ENCODE data around the gene ANO4.

ANO4 gene

DNA sequence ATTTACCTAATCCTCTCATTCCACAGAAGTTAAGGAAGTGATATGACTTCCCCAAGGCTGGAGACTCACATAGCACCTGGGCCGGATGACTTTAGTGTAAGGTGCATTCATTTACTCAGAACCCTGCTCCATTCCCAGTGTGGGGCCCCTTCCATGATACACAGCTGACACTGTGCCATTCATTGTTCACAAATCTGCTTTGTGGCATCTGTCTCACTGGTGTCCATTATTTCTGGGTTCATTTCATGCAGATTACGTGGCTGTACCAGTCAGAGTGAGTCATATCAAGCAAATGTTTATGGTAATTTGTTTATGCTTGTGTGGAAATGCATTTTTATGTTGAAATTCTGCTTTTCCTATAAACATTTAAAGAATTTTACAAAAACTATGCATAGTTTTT is 5.2 kb downstream of the ANO4 start:
- Histone ChIP-seq H3K4me3 (ENCODE audit: low read length) (no peak overlapping the region), H3K79me2 (ENCODE audit: low read length) (no peaks in the 10 kb centered on the region), H3K27ac (ENCODE audit: low read length) (no peak overlapping the region), H3K4me1 (ENCODE audit: low read length) (peaks cover 24% of the 10 kb centered on the region), H3F3A (ENCODE audit: insufficient read depth, low read length) (peaks cover 15% of the 10 kb centered on the region), H3K36me3 (replicated peaks; ENCODE audit: insufficient read depth, low read length) (no peaks in the 10 kb centered on the region), H2AFZ (ENCODE audit: low read length) (no peak overlapping the region), H3K9me2 (replicated peaks; ENCODE audit: insufficient read depth, low read length) (no peaks in the 10 kb centered on the region), H3K27me3 (replicated peaks; ENCODE audit: insufficient read depth, low read length) (no peaks in the 10 kb centered on the region), H3K9me3 (replicated peaks; ENCODE audit: insufficient read depth, low read length) (no peaks in the 10 kb centered on the region), H3K4me2 (ENCODE audit: low read depth, low read length) (no peak overlapping the region), H3K9ac (ENCODE audit: low read length) (no peak overlapping the region), H4K20me1 (ENCODE audit: insufficient read depth, low read length) (no peaks in the 10 kb centered on the region)
- TF ChIP-seq, protein P1, sequence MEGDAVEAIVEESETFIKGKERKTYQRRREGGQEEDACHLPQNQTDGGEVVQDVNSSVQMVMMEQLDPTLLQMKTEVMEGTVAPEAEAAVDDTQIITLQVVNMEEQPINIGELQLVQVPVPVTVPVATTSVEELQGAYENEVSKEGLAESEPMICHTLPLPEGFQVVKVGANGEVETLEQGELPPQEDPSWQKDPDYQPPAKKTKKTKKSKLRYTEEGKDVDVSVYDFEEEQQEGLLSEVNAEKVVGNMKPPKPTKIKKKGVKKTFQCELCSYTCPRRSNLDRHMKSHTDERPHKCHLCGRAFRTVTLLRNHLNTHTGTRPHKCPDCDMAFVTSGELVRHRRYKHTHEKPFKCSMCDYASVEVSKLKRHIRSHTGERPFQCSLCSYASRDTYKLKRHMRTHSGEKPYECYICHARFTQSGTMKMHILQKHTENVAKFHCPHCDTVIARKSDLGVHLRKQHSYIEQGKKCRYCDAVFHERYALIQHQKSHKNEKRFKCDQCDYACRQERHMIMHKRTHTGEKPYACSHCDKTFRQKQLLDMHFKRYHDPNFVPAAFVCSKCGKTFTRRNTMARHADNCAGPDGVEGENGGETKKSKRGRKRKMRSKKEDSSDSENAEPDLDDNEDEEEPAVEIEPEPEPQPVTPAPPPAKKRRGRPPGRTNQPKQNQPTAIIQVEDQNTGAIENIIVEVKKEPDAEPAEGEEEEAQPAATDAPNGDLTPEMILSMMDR (IDR thresholded peaks at IDR 0.05; ENCODE audit: low read length) = no peak
- TF ChIP-seq EZH2 (optimal IDR thresholded peaks at IDR 0.05; ENCODE audit: low read depth, low read length) (no peak), EZH2phosphoT487 (IDR thresholded peaks at IDR 0.05; ENCODE audit: low read length) (no peak)
- no peak for DNase-seq

DNA sequence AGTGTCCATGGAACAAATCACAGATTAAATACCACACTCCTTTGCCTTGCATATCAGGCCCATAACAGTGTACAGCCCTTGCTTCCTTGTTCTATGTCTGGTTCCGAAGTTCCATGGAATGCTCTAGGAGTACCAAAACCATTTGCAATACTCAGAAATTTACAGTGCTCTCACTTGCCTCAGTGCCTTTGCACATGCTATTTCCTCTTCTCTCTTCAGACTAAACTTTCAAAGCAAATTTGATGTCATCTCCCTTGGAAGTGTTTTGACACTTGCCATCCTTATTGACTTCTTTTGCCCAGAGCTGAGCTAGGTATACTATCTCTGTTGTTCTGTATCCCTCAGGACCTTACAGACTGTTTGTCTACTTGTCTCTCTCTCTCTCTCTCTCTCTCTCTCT is 6.1 kb downstream of the ANO4 start:
- H3K9me3 ChIP-seq (replicated peaks; ENCODE audit: insufficient read depth, low read length) = no peaks in the 10 kb centered on the region
- no peak for TF ChIP-seq EZH2 (optimal IDR thresholded peaks at IDR 0.05; ENCODE audit: low read depth, low read length)
- TF ChIP-seq, protein P1 (IDR thresholded peaks at IDR 0.05; ENCODE audit: low read length) = no peak
- TF ChIP-seq EZH2phosphoT487 (IDR thresholded peaks at IDR 0.05; ENCODE audit: low read length) = no peak
- H3F3A ChIP-seq (ENCODE audit: insufficient read depth, low read length) = peaks cover 6% of the 10 kb centered on the region; the same call in 1 of the 2 replicates
- DNase-seq = no peak
- H3K4me3 ChIP-seq (ENCODE audit: low read length) = no peak overlapping the region
- H3K9ac ChIP-seq (ENCODE audit: low read length) = no peak overlapping the region
- no peak overlapping the region for H2AFZ ChIP-seq (ENCODE audit: low read length)
- no peaks in the 10 kb centered on the region for H3K27me3 ChIP-seq (replicated peaks; ENCODE audit: insufficient read depth, low read length)
- peaks cover 15% of the 10 kb centered on the region for H3K4me1 ChIP-seq (ENCODE audit: low read length)
- H3K9me2 ChIP-seq (replicated peaks; ENCODE audit: insufficient read depth, low read length) = no peaks in the 10 kb centered on the region
- H3K27ac ChIP-seq (ENCODE audit: low read length) = no peak overlapping the region
- H3K79me2 ChIP-seq (ENCODE audit: low read length) = no peaks in the 10 kb centered on the region
- no peaks in the 10 kb centered on the region for H4K20me1 ChIP-seq (ENCODE audit: insufficient read depth, low read length)
- H3K36me3 ChIP-seq (replicated peaks; ENCODE audit: insufficient read depth, low read length) = no peaks in the 10 kb centered on the region
- no peak overlapping the region for H3K4me2 ChIP-seq (ENCODE audit: low read depth, low read length)

DNA sequence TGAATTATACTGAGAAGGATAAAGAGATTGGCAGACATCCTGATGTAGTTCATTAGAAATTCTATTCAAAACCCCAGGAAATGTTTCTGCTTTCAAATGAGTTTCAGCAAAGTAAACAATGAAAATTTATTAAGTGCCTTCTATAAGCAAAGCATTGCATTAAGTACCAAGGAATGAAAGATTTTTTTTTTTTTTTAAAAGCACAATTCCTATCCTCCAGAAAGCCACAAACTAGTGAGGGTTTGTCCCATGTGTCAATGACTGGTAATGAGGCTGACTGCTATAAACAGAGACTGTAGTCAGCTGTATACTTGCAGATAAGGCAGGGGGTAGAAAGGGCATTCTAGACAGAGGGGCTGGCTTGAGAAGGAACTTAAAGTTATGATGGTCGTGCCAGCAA is 6.7 kb downstream of the ANO4 start:
- H4K20me1 ChIP-seq (ENCODE audit: insufficient read depth, low read length) = no peaks in the 10 kb centered on the region
- H3K36me3 ChIP-seq (replicated peaks; ENCODE audit: insufficient read depth, low read length) = no peaks in the 10 kb centered on the region
- H3K27ac ChIP-seq (ENCODE audit: low read length) = no peak overlapping the region
- no peaks in the 10 kb centered on the region for H3F3A ChIP-seq (ENCODE audit: insufficient read depth, low read length)
- TF ChIP-seq, protein P1 (IDR thresholded peaks at IDR 0.05; ENCODE audit: low read length) = no peak
- no peak for TF ChIP-seq EZH2phosphoT487 (IDR thresholded peaks at IDR 0.05; ENCODE audit: low read length)
- no peak for TF ChIP-seq EZH2 (optimal IDR thresholded peaks at IDR 0.05; ENCODE audit: low read depth, low read length)
- H2AFZ ChIP-seq (ENCODE audit: low read length) = no peak overlapping the region
- H3K9me2 ChIP-seq (replicated peaks; ENCODE audit: insufficient read depth, low read length) = no peaks in the 10 kb centered on the region
- no peak for DNase-seq
- no peaks in the 10 kb centered on the region for H3K79me2 ChIP-seq (ENCODE audit: low read length)
- no peak overlapping the region for H3K9ac ChIP-seq (ENCODE audit: low read length)
- H3K9me3 ChIP-seq (replicated peaks; ENCODE audit: insufficient read depth, low read length) = no peaks in the 10 kb centered on the region
- H3K4me1 ChIP-seq (ENCODE audit: low read length) = peaks cover 11% of the 10 kb centered on the region
- H3K4me3 ChIP-seq (ENCODE audit: low read length) = no peak overlapping the region
- H3K4me2 ChIP-seq (ENCODE audit: low read depth, low read length) = no peak overlapping the region
- H3K27me3 ChIP-seq (replicated peaks; ENCODE audit: insufficient read depth, low read length) = no peaks in the 10 kb centered on the region
